Measurements from ENCODE around the gene ABHD14A.

ABHD14A gene

DNA sequence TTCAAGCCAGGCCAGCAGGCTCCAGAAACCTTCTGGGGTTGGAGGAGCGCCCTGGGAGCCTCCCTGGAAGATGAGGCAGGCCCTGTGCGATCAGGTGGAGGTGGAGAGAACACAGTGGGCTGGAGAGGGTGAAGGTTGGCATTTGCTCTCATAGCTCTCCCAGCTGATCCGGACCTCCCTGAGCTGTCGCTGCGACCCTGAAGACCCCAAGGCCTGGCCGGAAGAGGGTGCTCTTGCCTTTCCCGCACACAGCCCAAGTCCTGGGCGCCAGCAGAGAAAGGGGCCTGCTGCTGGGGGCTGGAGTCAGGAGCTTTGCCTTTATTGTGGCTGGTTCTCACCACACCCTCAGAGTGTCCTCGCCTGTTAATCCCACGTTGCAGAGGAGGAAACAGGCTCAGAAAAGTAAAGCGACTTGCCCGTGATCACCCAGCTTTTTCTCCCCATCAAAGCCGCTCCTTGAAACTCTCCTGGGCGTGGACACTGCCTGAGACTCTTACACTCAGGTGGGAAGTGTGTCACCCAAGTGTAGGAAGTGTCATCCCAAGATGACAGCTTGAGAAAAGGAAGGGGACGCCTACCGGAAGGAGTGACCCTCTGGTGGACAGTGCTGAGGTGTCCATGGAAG lies 29.4 kb downstream of the ABHD14A start:
- DNase-seq (ENCODE audit: low read depth): no peak
- no peak overlapping the region for H3K4me3 ChIP-seq (ENCODE audit: control insufficient read depth, low read depth, low read length)
- TF ChIP-seq, protein P1, sequence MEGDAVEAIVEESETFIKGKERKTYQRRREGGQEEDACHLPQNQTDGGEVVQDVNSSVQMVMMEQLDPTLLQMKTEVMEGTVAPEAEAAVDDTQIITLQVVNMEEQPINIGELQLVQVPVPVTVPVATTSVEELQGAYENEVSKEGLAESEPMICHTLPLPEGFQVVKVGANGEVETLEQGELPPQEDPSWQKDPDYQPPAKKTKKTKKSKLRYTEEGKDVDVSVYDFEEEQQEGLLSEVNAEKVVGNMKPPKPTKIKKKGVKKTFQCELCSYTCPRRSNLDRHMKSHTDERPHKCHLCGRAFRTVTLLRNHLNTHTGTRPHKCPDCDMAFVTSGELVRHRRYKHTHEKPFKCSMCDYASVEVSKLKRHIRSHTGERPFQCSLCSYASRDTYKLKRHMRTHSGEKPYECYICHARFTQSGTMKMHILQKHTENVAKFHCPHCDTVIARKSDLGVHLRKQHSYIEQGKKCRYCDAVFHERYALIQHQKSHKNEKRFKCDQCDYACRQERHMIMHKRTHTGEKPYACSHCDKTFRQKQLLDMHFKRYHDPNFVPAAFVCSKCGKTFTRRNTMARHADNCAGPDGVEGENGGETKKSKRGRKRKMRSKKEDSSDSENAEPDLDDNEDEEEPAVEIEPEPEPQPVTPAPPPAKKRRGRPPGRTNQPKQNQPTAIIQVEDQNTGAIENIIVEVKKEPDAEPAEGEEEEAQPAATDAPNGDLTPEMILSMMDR (conservative IDR thresholded peaks at IDR 0.05; ENCODE audit: control insufficient read depth, insufficient read depth, low read depth, low read length): peak; percentile 30

- TF ChIP-seq, protein P1 (conservative IDR thresholded peaks at IDR 0.05; ENCODE audit: control insufficient read depth, insufficient read depth, low read depth, low read length): no peak
- no peak for DNase-seq (ENCODE audit: low read depth)
- H3K4me3 ChIP-seq (ENCODE audit: control insufficient read depth, low read depth, low read length): no peak overlapping the region
Observed at GRCh38 chr3:52004906-52005395, 30.1 kb downstream of the ABHD14A start.

DNA sequence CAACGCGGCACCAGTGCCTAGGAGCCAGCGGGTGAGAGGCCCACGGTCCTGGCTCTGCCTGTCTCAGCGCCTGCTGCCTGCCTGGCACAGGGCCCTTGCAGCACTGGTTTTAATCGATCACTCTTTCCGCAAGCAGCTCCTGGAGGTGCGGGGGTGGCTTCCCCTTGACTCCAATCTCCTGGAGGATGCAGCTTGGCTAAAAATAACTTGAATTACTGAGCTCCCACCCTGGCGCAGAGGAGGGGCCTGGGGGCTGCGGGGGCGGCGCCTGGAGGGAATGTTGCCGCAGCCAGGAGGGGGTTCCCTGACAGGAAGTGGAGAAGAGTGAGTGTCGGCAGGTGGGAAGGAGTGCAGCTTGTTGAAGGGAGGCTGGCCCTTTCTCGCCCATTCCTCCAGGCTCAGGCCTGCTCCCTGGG lies 30.7 kb downstream of the ABHD14A start:
- DNase-seq (ENCODE audit: low read depth): peak; percentile 81
- H3K4me3 ChIP-seq (ENCODE audit: control insufficient read depth, low read depth, low read length): no peak overlapping the region

DNA sequence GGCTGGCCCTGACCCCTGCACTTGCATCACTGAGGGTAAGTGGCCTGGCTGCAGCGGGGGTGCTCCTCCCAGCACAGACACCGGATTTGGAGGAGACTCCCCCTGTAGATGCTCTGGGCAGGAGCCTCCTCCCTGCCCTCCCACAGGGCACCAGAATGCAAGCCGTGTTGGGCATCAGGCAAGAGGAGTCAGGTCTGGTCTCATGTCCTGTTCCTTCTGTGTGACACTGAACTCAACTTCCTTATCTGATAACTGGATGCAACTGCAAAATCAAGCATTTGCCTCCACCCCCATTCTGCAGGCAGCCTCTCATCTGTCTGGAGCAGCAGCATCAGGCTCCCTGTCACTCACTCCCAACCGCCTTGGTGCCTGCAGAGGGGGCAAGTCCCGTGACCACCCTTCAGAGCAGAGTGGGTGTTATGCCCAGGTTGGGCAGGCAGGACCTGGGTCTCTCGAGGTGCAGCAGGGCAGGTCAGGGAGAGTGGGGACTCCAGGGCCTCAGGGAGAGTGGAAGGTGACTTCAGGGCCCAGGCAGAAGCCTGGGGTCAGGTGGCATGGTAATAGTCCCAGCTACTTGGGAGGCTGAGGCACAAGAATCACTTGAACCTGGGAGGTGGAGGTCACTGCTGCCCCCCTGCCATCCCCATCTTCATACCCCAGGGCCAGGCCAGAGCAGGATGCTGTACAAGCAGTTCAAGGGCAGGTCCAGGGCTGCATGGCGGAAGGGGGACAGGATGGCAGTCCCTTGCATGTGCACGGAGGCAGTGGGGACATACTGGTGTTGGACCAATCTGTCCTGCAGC lies 31.4 kb downstream of the ABHD14A start:
- TF ChIP-seq, protein P1 (conservative IDR thresholded peaks at IDR 0.05; ENCODE audit: control insufficient read depth, insufficient read depth, low read depth, low read length): no peak
- no peak overlapping the region for H3K4me3 ChIP-seq (ENCODE audit: control insufficient read depth, low read depth, low read length)
- DNase-seq (ENCODE audit: low read depth): no peak

More for the DNA sequence above, 30.7 kb downstream of the ABHD14A start:
- TF ChIP-seq, protein P1 (conservative IDR thresholded peaks at IDR 0.05; ENCODE audit: control insufficient read depth, insufficient read depth, low read depth, low read length): no peak

- no peak overlapping the region for H3K4me3 ChIP-seq (ENCODE audit: control insufficient read depth, low read depth, low read length)
- DNase-seq (ENCODE audit: low read depth): no peak
- TF ChIP-seq, protein P1 (conservative IDR thresholded peaks at IDR 0.05; ENCODE audit: control insufficient read depth, insufficient read depth, low read depth, low read length): no peak
Observed at GRCh38 chr3:52006820-52007133, 31.9 kb downstream of the ABHD14A start.

GRCh38 chr3:52007291-52007690 lies 32.4 kb downstream of the ABHD14A start:
- TF ChIP-seq, protein P1 (conservative IDR thresholded peaks at IDR 0.05; ENCODE audit: control insufficient read depth, insufficient read depth, low read depth, low read length): no peak
- DNase-seq (ENCODE audit: low read depth): no peak
- no peak overlapping the region for H3K4me3 ChIP-seq (ENCODE audit: control insufficient read depth, low read depth, low read length)
